Dermis lymphatic vessel endothelial cell (primary cell): ENCODE results near the gene OOSP2. TPM values are rescaled to one million over a fixed set of nuclear protein-coding genes. Genes with fewer than 3 reads are reported as not detected.

Experiments used
- total RNA-seq: library from RNA; depleted of rRNA; stranded (reverse); fragments of >200 nt; gene quantifications from 2 replicates; pipeline ENCODE4 v1.2.1, GENCODE V29; 2014

OOSP2 gene, protein sequence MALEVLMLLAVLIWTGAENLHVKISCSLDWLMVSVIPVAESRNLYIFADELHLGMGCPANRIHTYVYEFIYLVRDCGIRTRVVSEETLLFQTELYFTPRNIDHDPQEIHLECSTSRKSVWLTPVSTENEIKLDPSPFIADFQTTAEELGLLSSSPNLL
- total RNA-seq = not detected in 2 replicates

DNA sequence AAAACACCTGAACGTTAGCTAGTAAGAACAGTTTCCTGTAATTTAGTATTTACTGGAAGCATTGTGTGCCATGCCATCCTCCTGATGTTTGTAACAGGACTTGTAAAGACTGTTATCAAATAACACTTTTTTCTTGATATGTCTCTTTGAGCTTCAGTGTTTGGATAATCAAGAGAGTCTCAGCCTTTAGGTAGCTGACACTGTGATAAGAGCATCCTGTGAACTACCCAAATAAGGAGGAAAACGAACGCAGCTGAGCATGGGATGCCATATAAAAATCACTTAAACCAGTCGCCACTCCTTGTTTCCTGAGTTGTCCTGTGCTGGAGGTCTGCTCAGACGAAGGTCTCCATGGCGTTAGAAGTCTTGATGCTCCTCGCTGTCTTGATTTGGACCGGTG, at the start of gene OOSP2:
Gene OOSP2 (plus strand): TSS at position 301 of the 400 bp plus-strand sequence. CDS start 51 bp downstream, at position 352.

DNA sequence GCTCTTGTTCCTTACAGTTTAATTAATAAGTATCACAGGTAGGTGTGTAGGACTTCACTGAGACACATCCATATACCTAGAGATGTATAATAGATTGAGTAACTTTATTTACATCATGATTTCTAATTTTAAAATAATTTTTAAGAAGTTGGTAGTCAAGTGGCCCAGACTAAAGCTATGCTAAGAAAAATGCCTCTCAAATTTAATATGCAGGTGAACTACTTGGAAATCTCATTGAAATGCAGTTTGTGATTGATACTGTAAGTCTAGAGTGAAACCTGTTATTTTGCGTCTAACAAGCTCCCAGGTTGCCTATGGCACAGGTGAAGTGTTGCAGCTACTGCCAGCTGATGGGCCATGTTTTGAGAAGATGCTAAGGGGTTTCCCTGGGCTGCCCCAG, 23.3 kb upstream of the OOSP2 start, which contains the start of gene OOSP4B:
Gene OOSP4B (plus strand): TSS at position 301 of the 400 bp plus-strand sequence.

DNA sequence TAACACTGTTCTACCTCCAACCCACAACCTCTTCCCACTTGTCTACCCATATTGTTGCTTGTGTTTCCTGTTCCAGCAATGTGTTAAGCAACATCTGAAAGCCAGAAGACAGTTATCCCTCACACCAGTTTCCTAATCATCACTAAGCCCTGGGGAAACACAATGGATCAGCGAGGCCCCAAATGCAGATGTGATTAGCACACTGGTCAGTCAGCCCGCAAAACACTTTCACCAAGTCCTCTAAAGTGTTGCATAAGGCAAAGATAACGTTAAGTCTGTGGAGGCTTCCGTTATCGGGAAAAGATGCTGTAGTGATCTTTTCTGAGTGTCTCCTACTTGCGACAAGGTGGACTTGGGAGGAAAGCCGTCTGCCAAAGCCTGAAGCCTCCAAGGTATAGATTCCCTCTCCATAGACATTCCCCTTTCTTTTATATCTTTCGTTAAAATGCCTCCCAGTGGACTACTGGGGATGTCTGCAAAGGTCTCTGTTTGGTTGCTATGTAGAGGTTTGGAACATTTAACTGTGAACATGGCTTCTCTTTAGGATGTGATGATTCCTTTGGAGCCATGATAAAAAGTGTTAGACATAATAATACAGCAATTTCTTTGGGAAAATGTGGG, 16.2 kb downstream of the OOSP2 start, which contains the start of gene MS4A3:
Gene MS4A3 (plus strand): TSS at position 317 of the 621 bp plus-strand sequence. CDS start 4,496 bp downstream, outside the sequence.

DNA sequence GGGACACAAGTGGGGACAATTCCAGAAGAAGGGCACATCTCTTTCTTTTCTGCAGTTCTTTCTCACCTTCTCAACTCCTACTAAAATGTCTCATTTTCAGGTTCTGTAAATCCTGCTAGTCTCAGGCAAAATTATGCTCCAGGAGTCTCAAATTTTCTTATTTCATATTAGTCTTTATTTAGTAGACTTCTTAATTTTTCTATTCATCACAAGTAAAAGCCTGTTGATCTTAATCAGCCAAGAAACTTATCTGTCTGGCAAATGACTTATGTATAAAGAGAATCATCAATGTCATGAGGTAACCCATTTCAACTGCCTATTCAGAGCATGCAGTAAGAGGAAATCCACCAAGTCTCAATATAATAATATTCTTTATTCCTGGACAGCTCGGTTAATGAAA, 48.2 kb downstream of the OOSP2 start, which contains the start of gene MS4A2:
Gene MS4A2 (plus strand): TSS at position 301 of the 400 bp plus-strand sequence. CDS start 102 bp downstream, outside the sequence.

Other genes starting within 250 kb of the OOSP2 start
- 28.2 and 28.4 TPM in 2 replicates for gene MRPL16, start 229.6 kb upstream of the OOSP2 start, total RNA-seq
- not detected in 2 replicates for gene CBLIF, start 194.9 kb upstream of the OOSP2 start, total RNA-seq
- gene TCN1, start 173.9 kb upstream of the OOSP2 start, total RNA-seq = under 0.01 TPM in 1 of 2 replicates, not detected in the other
- not detected in 2 replicates for gene OOSP3, start 161.6 kb upstream of the OOSP2 start, total RNA-seq
- gene OOSP1, start 102.0 kb upstream of the OOSP2 start, total RNA-seq = 0.11 TPM in 1 of 2 replicates, not detected in the other
- not detected in 2 replicates for gene OOSP4A, start 76.4 kb upstream of the OOSP2 start, total RNA-seq
- not detected in 2 replicates for gene OOSP4B, start 23.2 kb upstream of the OOSP2 start, total RNA-seq
- not detected in 2 replicates for gene MS4A3, start 16.3 kb downstream of the OOSP2 start, total RNA-seq
- not detected in 2 replicates for gene MS4A2, start 48.3 kb downstream of the OOSP2 start, total RNA-seq
- gene MS4A6A, start 142.7 kb downstream of the OOSP2 start, total RNA-seq = not detected in 2 replicates
- gene MS4A4E, start 202.7 kb downstream of the OOSP2 start, total RNA-seq = not detected in 2 replicates
- gene MS4A4A, start 240.3 kb downstream of the OOSP2 start, total RNA-seq = not detected in 2 replicates